K562 (cell line): Measurements from ENCODE around the gene EEFSEC. TPM values are rescaled to one million over a fixed set of nuclear protein-coding genes. Genes with fewer than 3 reads are reported as not detected.

ENCODE experiments used
- ATAC-seq: fragments of 200-7000 bp; cut with Tn5 transposase; 3 replicates; pipeline ENCODE4 v1.9.1; 2020; ENCODE audit warnings: moderate library complexity
- BruUV-seq: library from RNA; stranded (reverse); fragments of 400-500 nt; replicated peaks from 2 replicates; lab custom pipeline; 2021; lab: Mats Ljungman, UMichigan
- CTCF ChIA-PET: fragments of 300-600 bp; formaldehyde crosslinking; extraction: SDS; loops from one replicate; lab custom pipeline; 2021; ENCODE audit warnings: low intra/inter-chr PET ratio; lab: Yijun Ruan, JAX
- POLR2A ChIA-PET: fragments of 300-600, 350-650 bp; sonication (Branson Sonifier 250); formaldehyde crosslinking; extraction: SDS; loops from one replicate; lab custom pipeline; 2021; ENCODE audit warnings: antibody characterized with exemption, inconsistent platforms; lab: Yijun Ruan, JAX
- DNase-seq, 4 experiments: peaks; one replicate each; pipeline versions ENCODE4 v3.0.0 to v3.0.0-alpha.2; 2011 to 2018; ENCODE audit warnings: low spot score in 3 of 4, mixed read lengths in 3 of 4; ENCODE audit errors: extremely low read depth in 1 of 4
- FAIRE-seq: peaks from 2 replicates; lab custom pipeline; 2011; peaks lifted over from hg19 to GRCh38; lab: Jason Lieb, UNC
- H2AFZ ChIP-seq: 2 replicates; pipeline ENCODE4 v1.6.0; 2011; ENCODE audit warnings: low read depth, low read length, control low read depth, inconsistent platforms
- H3K27ac ChIP-seq: fragments of 200-600 bp; 3 replicates; pipeline ENCODE4 v1.8.0; 2011; ENCODE audit warnings: low read depth, mild to moderate bottlenecking, control low read depth, inconsistent platforms, low read length, moderate library complexity, mixed read lengths; ENCODE audit errors: extremely low read depth
- H3K27me3 ChIP-seq, 2 experiments: fragments of 300-600 bp in 1 of 2; 2 replicates in 1 of 2; 3 replicates in 1 of 2; pipeline versions ENCODE4 v1.6.0 to v1.8.0; 2011; ENCODE audit warnings: inconsistent platforms in 2 of 2, low read length in 2 of 2, mild to moderate bottlenecking in 1 of 2, mixed read lengths in 1 of 2, moderate library complexity in 1 of 2; ENCODE audit not compliant: control insufficient read depth in 2 of 2, insufficient read depth in 2 of 2
- H3K36me3 ChIP-seq: fragments of 300-600 bp; 3 replicates; pipeline ENCODE4 v1.8.0; 2011; ENCODE audit warnings: mild to moderate bottlenecking, low read length, inconsistent platforms; ENCODE audit not compliant: control insufficient read depth, insufficient read depth
- H3K4me1 ChIP-seq, 2 experiments: fragments of 200-600 bp in 1 of 2; replicated peaks in 1 of 2; 2 replicates in 1 of 2; 3 replicates in 1 of 2; pipeline versions ENCODE4 v1.5.1 to v1.8.0; 2011; ENCODE audit warnings: inconsistent platforms in 2 of 2, low read length in 2 of 2, mild to moderate bottlenecking in 1 of 2, mixed read lengths in 1 of 2, moderate library complexity in 1 of 2; ENCODE audit not compliant: control insufficient read depth in 2 of 2, insufficient read depth in 2 of 2
- H3K4me2 ChIP-seq: 2 replicates; pipeline ENCODE4 v1.6.1; 2011; ENCODE audit warnings: low read length, control low read depth, inconsistent platforms, mixed read lengths; ENCODE audit not compliant: insufficient read depth
- H3K4me3 ChIP-seq: fragments of 200-600 bp; sonication (generic), shearing (Covaris generic); 2 replicates; pipeline ENCODE4 v1.5.1; 2016; ENCODE audit warnings: control low read depth, inconsistent platforms
- H3K79me2 ChIP-seq: fragments of 200-600 bp; 3 replicates; pipeline ENCODE4 v1.8.0; 2011; ENCODE audit warnings: low read length, inconsistent platforms; ENCODE audit not compliant: control insufficient read depth, insufficient read depth
- H3K9ac ChIP-seq, 2 experiments: 2 replicates each; pipeline versions ENCODE4 v1.6.0 to v1.6.1; 2011; ENCODE audit warnings: low read depth in 2 of 2, low read length in 2 of 2, control low read depth in 1 of 2, inconsistent platforms in 1 of 2, mild to moderate bottlenecking in 1 of 2, mixed read lengths in 1 of 2; ENCODE audit not compliant: insufficient read depth in 1 of 2
- H3K9me1 ChIP-seq: one replicate; pipeline ENCODE4 v1.6.0; 2011; ENCODE audit warnings: inconsistent platforms, mild to moderate bottlenecking, low read length, moderate library complexity; ENCODE audit not compliant: control insufficient read depth, insufficient read depth
- H3K9me3 ChIP-seq: replicated peaks from 2 replicates; pipeline ENCODE4 v1.5.1; 2011; ENCODE audit warnings: low read depth, low read length, inconsistent platforms; ENCODE audit not compliant: control insufficient read depth, insufficient read depth
- H4K20me1 ChIP-seq: replicated peaks from 2 replicates; pipeline ENCODE4 v1.6.1; 2011; ENCODE audit warnings: low read length, inconsistent platforms, mixed read lengths; ENCODE audit not compliant: control insufficient read depth, insufficient read depth
- FOXA3 ChIP-seq, 2 experiments: fragments of 450-650 bp in 1 of 2; sonication (generic) in 1 of 2; formaldehyde crosslinking; IDR thresholded peaks in 1 of 2; conservative IDR thresholded peaks in 1 of 2; 2 replicates each; pipeline versions ENCODE4 v1.4.0 to v1.8.0; 2020 to 2022; ENCODE audit warnings: mild to moderate bottlenecking in 2 of 2, missing genetic modification reagents in 1 of 2
- FOXJ2 ChIP-seq: fragments of 200-800 bp; sonication (Bioruptor generic); IDR thresholded peaks from 2 replicates; pipeline ENCODE4 v1.6.1; 2016; ENCODE audit warnings: missing genetic modification characterization, missing compliant biosample characterization
- PHTF2 ChIP-seq: fragments of 250-450 bp; sonication (Bioruptor Pico); IDR thresholded peaks from 2 replicates; pipeline ENCODE4 v1.5.0; 2021; ENCODE audit warnings: mild to moderate bottlenecking
- RFX1 ChIP-seq: fragments of 450-650 bp; IDR thresholded peaks from 2 replicates; pipeline ENCODE4 v1.6.1; 2016; ENCODE audit warnings: mild to moderate bottlenecking, moderate library complexity
- ZFX ChIP-seq: sonication (generic); formaldehyde crosslinking; IDR thresholded peaks from 2 replicates; pipeline ENCODE4 v1.8.0; 2022; ENCODE audit warnings: mild to moderate bottlenecking, missing genetic modification reagents, moderate library complexity
- ZKSCAN1 ChIP-seq: fragments of 150-350 bp; IDR thresholded peaks from 2 replicates; pipeline ENCODE4 v1.6.1; 2016; ENCODE audit warnings: low read depth, low read length
- ZNF24 ChIP-seq: fragments of 450-650 bp; IDR thresholded peaks from 2 replicates; pipeline ENCODE4 v1.6.1; 2016
- ZNF766 ChIP-seq: fragments of 200-800 bp; sonication (Bioruptor generic); conservative IDR thresholded peaks from 2 replicates; pipeline ENCODE4 v1.6.1; 2016; ENCODE audit warnings: missing genetic modification characterization, missing compliant biosample characterization
- WGBS: fragments of 100-300 bp; shearing (Covaris generic); methylation state at CpG from one replicate; pipeline ENCODE4 v1.1.6; 2016; ENCODE audit warnings: low coverage, mixed read lengths; ENCODE audit not compliant: insufficient coverage; ENCODE audit errors: missing lambda C conversion rate; 5-methylcytosine and 5-hydroxymethylcytosine counted together
- in situ Hi-C: fragments of 300-500 bp; cut with MboI; formaldehyde crosslinking; loops from 4 replicates; pipeline ENCODE4 v1.15.0; 2018; ENCODE audit warnings: inconsistent platforms, mixed read lengths
- intact Hi-C: fragments of 100-400 bp; cut with micrococcal nuclease; formaldehyde crosslinking; loops from 2 replicates; pipeline ENCODE4 v1.14.2; 2022
- polyA plus RNA-seq, 8 experiments: library from polyadenylated mRNA; depleted of rRNA in 4 of 8; stranded (reverse) in 5 of 8; unstranded in 3 of 8; fragments of >200 nt; fragmentation: Nextera tagmentation in 2 of 8; fragmentation: Illumina TruSeq in 1 of 8; extraction: Ambion mirVana in 2 of 8; extraction: Trizol in 1 of 8; gene quantifications; 2 replicates each; pipeline versions ENCODE4 v1.2.1 to v1.2.3, GENCODE V29; 2011 to 2014; ENCODE audit warnings: inconsistent platforms in 1 of 8, missing spikeins in 1 of 8
- total RNA-seq, 7 experiments: library from RNA; depleted of rRNA in 6 of 7; stranded (reverse); fragments of >200 nt in 6 of 7; fragmentation: Illumina TruSeq in 2 of 7; extraction: Trizol in 2 of 7; gene quantifications; 2 replicates each; pipeline versions ENCODE4 v1.2.1 to v1.2.3, GENCODE V29; 2011 to 2021; ENCODE audit warnings: low replicate concordance in 1 of 7
- TF ChIP-seq, protein P1 (sequence below), 2 experiments: fragments of 450-650 bp; IDR thresholded peaks; 2 replicates each; pipeline ENCODE4 v1.6.1; 2018; ENCODE audit warnings: mild to moderate bottlenecking in 2 of 2, low read depth in 1 of 2; ENCODE audit not compliant: partially characterized antibody in 2 of 2

EEFSEC gene
- total and polyA plus RNA-seq, 9 of the 15 experiments (the other 6 are each of a cell fraction or from before 2014, with no cell fraction given): 0.35 to 11.8 (median 7.7) TPM

DNA sequence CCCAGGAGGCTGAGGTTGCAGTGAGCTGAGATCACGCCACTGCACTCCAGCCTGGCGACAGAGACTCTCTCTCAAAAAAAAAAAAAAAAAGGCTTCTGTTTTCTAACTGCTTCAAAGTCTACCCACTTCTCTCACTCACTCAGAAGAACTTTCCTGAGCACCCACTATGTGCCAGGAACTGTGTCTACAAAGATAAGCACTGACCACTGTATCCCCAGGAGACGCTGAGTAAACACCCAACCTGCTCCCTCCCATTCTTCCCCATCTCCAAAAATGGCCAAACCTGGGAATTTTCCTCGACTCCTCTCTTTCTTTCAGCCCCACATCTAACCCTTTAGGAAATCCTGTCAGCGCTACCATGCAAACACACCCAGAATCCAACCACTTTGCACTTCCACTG lies 42.1 kb upstream of the EEFSEC start:
- CTCF ChIA-PET: no interaction called here
- intact Hi-C loops (no loop called here), in situ Hi-C loops (no loop called here)
- FAIRE-seq (no peak), ATAC-seq (no peak), DNase-seq (no peak)
- BruUV-seq: no TSS peak
- TF ChIP-seq ZKSCAN1 (peak; percentile 92; the same call in 1 of the 2 replicates), FOXJ2 (0 out of 2 replicates have a peak, but pooled peaks have one; percentile 48), FOXA3 (CRISPR knock-in tag; conservative IDR thresholded peaks at IDR 0.05 in 1 of 2, IDR thresholded peaks at IDR 0.05 in 1 of 2) (peak in 1 of 2 experiments; percentile 74; a peak in 2 of 4 replicates), PHTF2 (CRISPR knock-in tag) (no peak), RFX1 (peak; percentile 44), ZNF766 (CRISPR knock-in tag) (no peak), ZNF24 (no peak), ZFX (CRISPR knock-in tag) (no peak)
- TF ChIP-seq, protein P1, sequence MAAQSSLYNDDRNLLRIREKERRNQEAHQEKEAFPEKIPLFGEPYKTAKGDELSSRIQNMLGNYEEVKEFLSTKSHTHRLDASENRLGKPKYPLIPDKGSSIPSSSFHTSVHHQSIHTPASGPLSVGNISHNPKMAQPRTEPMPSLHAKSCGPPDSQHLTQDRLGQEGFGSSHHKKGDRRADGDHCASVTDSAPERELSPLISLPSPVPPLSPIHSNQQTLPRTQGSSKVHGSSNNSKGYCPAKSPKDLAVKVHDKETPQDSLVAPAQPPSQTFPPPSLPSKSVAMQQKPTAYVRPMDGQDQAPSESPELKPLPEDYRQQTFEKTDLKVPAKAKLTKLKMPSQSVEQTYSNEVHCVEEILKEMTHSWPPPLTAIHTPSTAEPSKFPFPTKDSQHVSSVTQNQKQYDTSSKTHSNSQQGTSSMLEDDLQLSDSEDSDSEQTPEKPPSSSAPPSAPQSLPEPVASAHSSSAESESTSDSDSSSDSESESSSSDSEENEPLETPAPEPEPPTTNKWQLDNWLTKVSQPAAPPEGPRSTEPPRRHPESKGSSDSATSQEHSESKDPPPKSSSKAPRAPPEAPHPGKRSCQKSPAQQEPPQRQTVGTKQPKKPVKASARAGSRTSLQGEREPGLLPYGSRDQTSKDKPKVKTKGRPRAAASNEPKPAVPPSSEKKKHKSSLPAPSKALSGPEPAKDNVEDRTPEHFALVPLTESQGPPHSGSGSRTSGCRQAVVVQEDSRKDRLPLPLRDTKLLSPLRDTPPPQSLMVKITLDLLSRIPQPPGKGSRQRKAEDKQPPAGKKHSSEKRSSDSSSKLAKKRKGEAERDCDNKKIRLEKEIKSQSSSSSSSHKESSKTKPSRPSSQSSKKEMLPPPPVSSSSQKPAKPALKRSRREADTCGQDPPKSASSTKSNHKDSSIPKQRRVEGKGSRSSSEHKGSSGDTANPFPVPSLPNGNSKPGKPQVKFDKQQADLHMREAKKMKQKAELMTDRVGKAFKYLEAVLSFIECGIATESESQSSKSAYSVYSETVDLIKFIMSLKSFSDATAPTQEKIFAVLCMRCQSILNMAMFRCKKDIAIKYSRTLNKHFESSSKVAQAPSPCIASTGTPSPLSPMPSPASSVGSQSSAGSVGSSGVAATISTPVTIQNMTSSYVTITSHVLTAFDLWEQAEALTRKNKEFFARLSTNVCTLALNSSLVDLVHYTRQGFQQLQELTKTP (IDR thresholded peaks at IDR 0.05; ENCODE audit: low read depth in 1 of 2, partially characterized antibody in 2 of 2): no peak
- Histone ChIP-seq H3K27me3 (no peaks in the 10 kb centered on the region), H3K9me3 (no peaks in the 10 kb centered on the region), H3K9me1 (no peaks in the 10 kb centered on the region), H3K4me1 (peaks cover 0 to 14% of the 10 kb centered on the region in 2 experiments; a peak in 3 of 5 replicates), H4K20me1 (no peaks in the 10 kb centered on the region), H3K4me2 (no peak overlapping the region), H3K79me2 (peaks cover 66% of the 10 kb centered on the region), H3K9ac (no peak overlapping the region), H3K27ac (no peak overlapping the region), H3K4me3 (no peak overlapping the region), H2AFZ (no peak overlapping the region), H3K36me3 (peaks cover 86% of the 10 kb centered on the region)
- POLR2A ChIA-PET: interaction anchor here (0.8 kb wide), 1 partner anchor 57 kb away, joined by 5 read pairs; no protein-coding TSS in a partner anchor
- WGBS: 85% methylated on average over 5 of the region's 5 CpGs
